Measurements from ENCODE around the gene YOD1.

DNA sequence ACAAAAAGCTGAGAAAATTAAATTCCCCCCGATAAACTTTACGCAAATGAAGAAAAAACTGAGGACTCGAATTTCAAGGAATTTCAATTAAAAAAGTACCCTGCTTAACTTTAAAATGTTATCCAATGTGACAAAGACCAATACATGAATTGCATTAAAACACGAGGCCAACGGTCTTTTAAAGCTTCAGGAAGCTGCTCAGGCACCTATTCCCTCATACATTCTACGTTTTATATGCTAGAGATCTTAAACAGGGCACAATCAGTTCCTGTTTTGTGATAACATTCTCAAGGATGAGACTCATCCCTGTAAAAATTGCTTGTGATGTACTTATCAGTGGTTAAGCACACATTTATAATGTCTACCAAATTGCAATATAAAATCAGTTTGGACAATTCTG is 3.0 kb downstream of the YOD1 start:
- TF ChIP-seq, protein P1, sequence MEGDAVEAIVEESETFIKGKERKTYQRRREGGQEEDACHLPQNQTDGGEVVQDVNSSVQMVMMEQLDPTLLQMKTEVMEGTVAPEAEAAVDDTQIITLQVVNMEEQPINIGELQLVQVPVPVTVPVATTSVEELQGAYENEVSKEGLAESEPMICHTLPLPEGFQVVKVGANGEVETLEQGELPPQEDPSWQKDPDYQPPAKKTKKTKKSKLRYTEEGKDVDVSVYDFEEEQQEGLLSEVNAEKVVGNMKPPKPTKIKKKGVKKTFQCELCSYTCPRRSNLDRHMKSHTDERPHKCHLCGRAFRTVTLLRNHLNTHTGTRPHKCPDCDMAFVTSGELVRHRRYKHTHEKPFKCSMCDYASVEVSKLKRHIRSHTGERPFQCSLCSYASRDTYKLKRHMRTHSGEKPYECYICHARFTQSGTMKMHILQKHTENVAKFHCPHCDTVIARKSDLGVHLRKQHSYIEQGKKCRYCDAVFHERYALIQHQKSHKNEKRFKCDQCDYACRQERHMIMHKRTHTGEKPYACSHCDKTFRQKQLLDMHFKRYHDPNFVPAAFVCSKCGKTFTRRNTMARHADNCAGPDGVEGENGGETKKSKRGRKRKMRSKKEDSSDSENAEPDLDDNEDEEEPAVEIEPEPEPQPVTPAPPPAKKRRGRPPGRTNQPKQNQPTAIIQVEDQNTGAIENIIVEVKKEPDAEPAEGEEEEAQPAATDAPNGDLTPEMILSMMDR (IDR thresholded peaks at IDR 0.05; ENCODE audit: insufficient read depth, low read length, poor library complexity, severe bottlenecking): no peak
- TF ChIP-seq EZH2phosphoT487 (conservative IDR thresholded peaks at IDR 0.05; ENCODE audit: low read length): no peak

All from SU-DHL-6 (cell line).